ENCODE measurements around the gene RAD54L2.

GRCh38 chr3:51535146-51536019 lies 3.1 kb upstream of the RAD54L2 start:
- TF ChIP-seq, protein P1, sequence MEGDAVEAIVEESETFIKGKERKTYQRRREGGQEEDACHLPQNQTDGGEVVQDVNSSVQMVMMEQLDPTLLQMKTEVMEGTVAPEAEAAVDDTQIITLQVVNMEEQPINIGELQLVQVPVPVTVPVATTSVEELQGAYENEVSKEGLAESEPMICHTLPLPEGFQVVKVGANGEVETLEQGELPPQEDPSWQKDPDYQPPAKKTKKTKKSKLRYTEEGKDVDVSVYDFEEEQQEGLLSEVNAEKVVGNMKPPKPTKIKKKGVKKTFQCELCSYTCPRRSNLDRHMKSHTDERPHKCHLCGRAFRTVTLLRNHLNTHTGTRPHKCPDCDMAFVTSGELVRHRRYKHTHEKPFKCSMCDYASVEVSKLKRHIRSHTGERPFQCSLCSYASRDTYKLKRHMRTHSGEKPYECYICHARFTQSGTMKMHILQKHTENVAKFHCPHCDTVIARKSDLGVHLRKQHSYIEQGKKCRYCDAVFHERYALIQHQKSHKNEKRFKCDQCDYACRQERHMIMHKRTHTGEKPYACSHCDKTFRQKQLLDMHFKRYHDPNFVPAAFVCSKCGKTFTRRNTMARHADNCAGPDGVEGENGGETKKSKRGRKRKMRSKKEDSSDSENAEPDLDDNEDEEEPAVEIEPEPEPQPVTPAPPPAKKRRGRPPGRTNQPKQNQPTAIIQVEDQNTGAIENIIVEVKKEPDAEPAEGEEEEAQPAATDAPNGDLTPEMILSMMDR (tag by site-specific recombination; IDR thresholded peaks at IDR 0.05) = no peak
- no peak for TF ChIP-seq ZNF169 (tag by site-specific recombination; IDR thresholded peaks at IDR 0.05)

Measured in HEK293 (cell line).